ENCODE measurements around the gene CDKN2C.

DNA sequence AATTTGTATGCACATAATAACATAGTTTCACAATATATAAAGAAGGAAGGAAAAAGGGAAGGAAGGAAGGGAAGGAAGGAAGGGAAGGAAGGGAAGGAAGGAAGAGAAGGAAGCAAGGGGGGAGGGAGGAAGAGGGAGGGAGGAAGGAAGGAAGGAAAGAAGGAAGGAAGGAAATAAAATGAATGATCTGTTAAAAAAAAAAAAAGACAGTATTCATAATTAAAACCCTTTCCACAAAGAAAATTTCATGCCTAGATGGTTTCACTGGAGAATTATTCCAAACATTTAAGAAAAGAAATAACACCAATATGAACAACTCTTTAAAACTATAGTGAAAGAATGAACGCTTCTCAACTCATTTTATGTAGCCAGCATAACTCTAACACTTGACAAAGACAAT is 44.8 kb downstream of the CDKN2C start:
- TF ChIP-seq, protein P1, sequence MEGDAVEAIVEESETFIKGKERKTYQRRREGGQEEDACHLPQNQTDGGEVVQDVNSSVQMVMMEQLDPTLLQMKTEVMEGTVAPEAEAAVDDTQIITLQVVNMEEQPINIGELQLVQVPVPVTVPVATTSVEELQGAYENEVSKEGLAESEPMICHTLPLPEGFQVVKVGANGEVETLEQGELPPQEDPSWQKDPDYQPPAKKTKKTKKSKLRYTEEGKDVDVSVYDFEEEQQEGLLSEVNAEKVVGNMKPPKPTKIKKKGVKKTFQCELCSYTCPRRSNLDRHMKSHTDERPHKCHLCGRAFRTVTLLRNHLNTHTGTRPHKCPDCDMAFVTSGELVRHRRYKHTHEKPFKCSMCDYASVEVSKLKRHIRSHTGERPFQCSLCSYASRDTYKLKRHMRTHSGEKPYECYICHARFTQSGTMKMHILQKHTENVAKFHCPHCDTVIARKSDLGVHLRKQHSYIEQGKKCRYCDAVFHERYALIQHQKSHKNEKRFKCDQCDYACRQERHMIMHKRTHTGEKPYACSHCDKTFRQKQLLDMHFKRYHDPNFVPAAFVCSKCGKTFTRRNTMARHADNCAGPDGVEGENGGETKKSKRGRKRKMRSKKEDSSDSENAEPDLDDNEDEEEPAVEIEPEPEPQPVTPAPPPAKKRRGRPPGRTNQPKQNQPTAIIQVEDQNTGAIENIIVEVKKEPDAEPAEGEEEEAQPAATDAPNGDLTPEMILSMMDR (IDR thresholded peaks at IDR 0.05) = no peak
- no peak for TF ChIP-seq POLR2A (IDR thresholded peaks at IDR 0.05)
